Tibial nerve (tissue), 4 donors: ENCODE measurements around the gene MED9.

ENCODE experiments used
- CTCF ChIP-seq, 5 experiments: fragments of 200-600 bp in 3 of 5; fragments of 450-650 bp in 2 of 5; sonication (generic) in 3 of 5; IDR thresholded peaks; one replicate each; pipeline ENCODE4 v1.5.1; 2016 to 2019; ENCODE audit warnings: antibody characterized with exemption in 5 of 5, mild to moderate bottlenecking in 3 of 5, moderate library complexity in 2 of 5
- EP300 ChIP-seq, 2 donors: sonication (generic); formaldehyde crosslinking; IDR thresholded peaks; one replicate each; pipeline ENCODE4 v1.6.1; 2017; ENCODE audit warnings: antibody characterized with exemption in 2 of 2, mild to moderate bottlenecking in 1 of 2
- POLR2A ChIP-seq, 2 donors: fragments of 450-650 bp; IDR thresholded peaks; one replicate each; pipeline ENCODE4 v1.6.1; 2017; ENCODE audit warnings: antibody characterized with exemption in 2 of 2, mild to moderate bottlenecking in 2 of 2, moderate library complexity in 2 of 2

GRCh38 chr17:17539591-17539990 is 62.8 kb downstream of the MED9 start:
- TF ChIP-seq CTCF (IDR thresholded peaks at IDR 0.05) (no peak), POLR2A (IDR thresholded peaks at IDR 0.05) (no peak), EP300 (IDR thresholded peaks at IDR 0.05) (no peak)
